ENCODE results near the gene TRMU. TPM values are rescaled to one million over a fixed set of nuclear protein-coding genes. Genes with fewer than 3 reads are reported as not detected.

TRMU gene
- polyA plus RNA-seq, 1 donor (not counting 4 experiments of a cell fraction or from before 2014, with no cell fraction given): 33.6 TPM

GRCh38 chr22:46388647-46389046 is 53.1 kb downstream of the TRMU start:
- no peaks in the 10 kb centered on the region for H4K20me1 ChIP-seq (ENCODE audit: control insufficient read depth, extremely low read depth, insufficient read depth, low read length)
- no peak for DNase-seq (ENCODE audit: low read depth, low spot score)
- TF ChIP-seq EZH2 (IDR thresholded peaks at IDR 0.05; ENCODE audit: low read length): no peak
- no peak for TF ChIP-seq CTCF (optimal IDR thresholded peaks at IDR 0.05 in 1 of 3, IDR thresholded peaks at IDR 0.05 in 1 of 3, conservative IDR thresholded peaks at IDR 0.05 in 1 of 3; ENCODE audit: extremely low read depth in 1 of 3, insufficient read depth in 2 of 3, low read length in 3 of 3)
- H3K4me1 ChIP-seq (ENCODE audit: control insufficient read depth, extremely low read depth, insufficient read depth, low read length): peaks cover 18% of the 10 kb centered on the region
- H3K79me2 ChIP-seq (ENCODE audit: control insufficient read depth, insufficient read depth, low read length): no peaks in the 10 kb centered on the region
- H3K36me3 ChIP-seq (ENCODE audit: control insufficient read depth in 2 of 2, extremely low read depth in 1 of 2, insufficient read depth in 2 of 2, low read length in 2 of 2): peaks cover 6 to 15% of the 10 kb centered on the region in 2 experiments
- no peak overlapping the region for H2AFZ ChIP-seq (ENCODE audit: control insufficient read depth, low read length)
- H3K4me3 ChIP-seq (ENCODE audit: control insufficient read depth in 2 of 3, extremely low read depth in 1 of 3, insufficient read depth in 2 of 3, low read depth in 1 of 3, low read length in 3 of 3): no peak overlapping the region
- H3K9me1 ChIP-seq (ENCODE audit: control insufficient read depth, extremely low read depth, insufficient read depth, low read length): no peaks in the 10 kb centered on the region
- H3K27me3 ChIP-seq (ENCODE audit: control insufficient read depth, extremely low read depth, insufficient read depth, low read length): no peaks in the 10 kb centered on the region
- FAIRE-seq: no peak
- dilution Hi-C loops (cut with MboI; ENCODE audit: extremely low pct_ligation_motif_present, low sequenced_read_pairs): no loop called here
- no peaks in the 10 kb centered on the region for H3K9me3 ChIP-seq (ENCODE audit: control insufficient read depth, low read depth, low read length)
- H3K4me2 ChIP-seq (ENCODE audit: control insufficient read depth, extremely low read depth, insufficient read depth, low read depth, low read length): no peak overlapping the region
- H3K27ac ChIP-seq (ENCODE audit: control insufficient read depth, insufficient read depth, low read length): no peak overlapping the region
- no peak overlapping the region for H3K9ac ChIP-seq (ENCODE audit: control insufficient read depth, extremely low read depth, insufficient read depth, low read length)

GRCh38 chr22:46389081-46389480 is 53.6 kb downstream of the TRMU start:
- TF ChIP-seq EZH2 (IDR thresholded peaks at IDR 0.05; ENCODE audit: low read length) (no peak), CTCF (optimal IDR thresholded peaks at IDR 0.05 in 1 of 3, IDR thresholded peaks at IDR 0.05 in 1 of 3, conservative IDR thresholded peaks at IDR 0.05 in 1 of 3; ENCODE audit: extremely low read depth in 1 of 3, insufficient read depth in 2 of 3, low read length in 3 of 3) (no peak)
- FAIRE-seq: no peak

More at GRCh38 chr22:46389081-46389480, 53.6 kb downstream of the TRMU start:
- H3K4me3 ChIP-seq (ENCODE audit: control insufficient read depth in 2 of 3, extremely low read depth in 1 of 3, insufficient read depth in 2 of 3, low read depth in 1 of 3, low read length in 3 of 3): no peak overlapping the region
- H3K4me1 ChIP-seq (ENCODE audit: control insufficient read depth, extremely low read depth, insufficient read depth, low read length): peaks cover 18% of the 10 kb centered on the region
- no peak overlapping the region for H3K4me2 ChIP-seq (ENCODE audit: control insufficient read depth, extremely low read depth, insufficient read depth, low read depth, low read length)
- dilution Hi-C loops (cut with MboI; ENCODE audit: extremely low pct_ligation_motif_present, low sequenced_read_pairs): no loop called here
- no peak overlapping the region for H2AFZ ChIP-seq (ENCODE audit: control insufficient read depth, low read length)
- no peak overlapping the region for H3K27ac ChIP-seq (ENCODE audit: control insufficient read depth, insufficient read depth, low read length)
- H3K79me2 ChIP-seq (ENCODE audit: control insufficient read depth, insufficient read depth, low read length): no peaks in the 10 kb centered on the region
- no peak overlapping the region for H3K9ac ChIP-seq (ENCODE audit: control insufficient read depth, extremely low read depth, insufficient read depth, low read length)
- H3K9me1 ChIP-seq (ENCODE audit: control insufficient read depth, extremely low read depth, insufficient read depth, low read length): no peaks in the 10 kb centered on the region
- H4K20me1 ChIP-seq (ENCODE audit: control insufficient read depth, extremely low read depth, insufficient read depth, low read length): no peaks in the 10 kb centered on the region
- no peak for DNase-seq (ENCODE audit: low read depth, low spot score)
- H3K9me3 ChIP-seq (ENCODE audit: control insufficient read depth, low read depth, low read length): no peaks in the 10 kb centered on the region
- peaks cover 6 to 19% of the 10 kb centered on the region in 2 experiments for H3K36me3 ChIP-seq (ENCODE audit: control insufficient read depth in 2 of 2, extremely low read depth in 1 of 2, insufficient read depth in 2 of 2, low read length in 2 of 2)
- H3K27me3 ChIP-seq (ENCODE audit: control insufficient read depth, extremely low read depth, insufficient read depth, low read length): no peaks in the 10 kb centered on the region

All from keratinocyte (primary cell).